GM23338 (cell line): ENCODE measurements around the gene TENT5C. TPM values are rescaled to one million over a fixed set of nuclear protein-coding genes. Genes with fewer than 3 reads are reported as not detected.

ENCODE experiments used
- ATAC-seq: fragments of 200-7000 bp; cut with Tn5 transposase; 3 replicates; pipeline ENCODE4 v1.9.1; 2020
- DNase-seq: peaks from one replicate; pipeline ENCODE4 v3.0.0-alpha.2; 2015; ENCODE audit warnings: low spot score
- H2AFZ ChIP-seq: fragments of 200-600 bp; sonication (generic); 2 replicates; pipeline ENCODE4 v1.8.0; 2016; ENCODE audit warnings: antibody characterized with exemption, mild to moderate bottlenecking, moderate library complexity
- H3F3A ChIP-seq: fragments of 200-600 bp; sonication (generic); replicated peaks from 2 replicates; pipeline ENCODE4 v1.8.0; 2017; ENCODE audit warnings: antibody characterized with exemption, mixed run types, low read depth
- H3K27ac ChIP-seq: fragments of 200-600 bp; sonication (generic); 2 replicates; pipeline ENCODE4 v1.6.1; 2016; ENCODE audit warnings: low read depth
- H3K27me3 ChIP-seq: fragments of 200-600 bp; sonication (generic); 2 replicates; pipeline ENCODE4 v1.8.0; 2016; ENCODE audit warnings: mild to moderate bottlenecking, mixed run types, moderate library complexity; ENCODE audit not compliant: insufficient read depth
- H3K36me3 ChIP-seq: fragments of 200-600 bp; sonication (generic); 2 replicates; pipeline ENCODE4 v1.8.0; 2016; ENCODE audit warnings: mild to moderate bottlenecking; ENCODE audit not compliant: insufficient read depth
- H3K4me1 ChIP-seq: fragments of 200-600 bp; sonication (generic); 2 replicates; pipeline ENCODE4 v1.8.0; 2016; ENCODE audit warnings: mild to moderate bottlenecking, moderate library complexity; ENCODE audit not compliant: insufficient read depth
- H3K4me2 ChIP-seq: fragments of 200-600 bp; sonication (generic); 2 replicates; pipeline ENCODE4 v1.7.1; 2017; ENCODE audit warnings: mixed run types
- H3K4me3 ChIP-seq: fragments of 200-600 bp; sonication (generic); 2 replicates; pipeline ENCODE4 v1.6.1; 2016; ENCODE audit warnings: mixed run types
- H3K79me2 ChIP-seq: fragments of 200-600 bp; sonication (generic); replicated peaks from 2 replicates; pipeline ENCODE4 v1.8.0; 2017; ENCODE audit warnings: mild to moderate bottlenecking; ENCODE audit not compliant: insufficient read depth
- H3K9me2 ChIP-seq: fragments of 200-600 bp; sonication (generic); 2 replicates; pipeline ENCODE4 v1.8.0; 2017; ENCODE audit not compliant: insufficient read depth
- H4K20me1 ChIP-seq: fragments of 200-600 bp; sonication (generic); replicated peaks from 2 replicates; pipeline ENCODE4 v1.8.0; 2017; ENCODE audit warnings: mild to moderate bottlenecking; ENCODE audit not compliant: insufficient read depth
- H3K27ac Mint-ChIP-seq: 2 replicates; pipeline ENCODE4 v1.8.0; 2020; ENCODE audit warnings: inconsistent platforms, mild to moderate bottlenecking, moderate library complexity, mixed read lengths
- H3K27me3 Mint-ChIP-seq: 3 replicates; pipeline ENCODE4 v1.8.0; 2022; ENCODE audit warnings: low read depth, mild to moderate bottlenecking, moderate library complexity, mixed read lengths, inconsistent platforms; ENCODE audit not compliant: insufficient read depth, poor library complexity
- H3K36me3 Mint-ChIP-seq: 3 replicates; pipeline ENCODE4 v1.8.0; 2021; ENCODE audit warnings: low read depth, mild to moderate bottlenecking, inconsistent platforms, moderate library complexity, mixed read lengths
- H3K4me1 Mint-ChIP-seq: 3 replicates; pipeline ENCODE4 v1.8.0; 2020; ENCODE audit warnings: mild to moderate bottlenecking, inconsistent platforms, mixed read lengths
- H3K4me3 Mint-ChIP-seq: 3 replicates; pipeline ENCODE4 v1.8.0; 2021; ENCODE audit warnings: moderate library complexity, mild to moderate bottlenecking, inconsistent platforms, mixed read lengths
- H3K9me3 Mint-ChIP-seq: 3 replicates; pipeline ENCODE4 v1.8.0; 2020; ENCODE audit warnings: moderate library complexity, mild to moderate bottlenecking, inconsistent platforms, mixed read lengths
- EZH2 ChIP-seq: fragments of 200-600 bp; sonication (generic); IDR thresholded peaks from one replicate; pipeline ENCODE4 v1.8.0; 2017; ENCODE audit warnings: antibody characterized with exemption, mild to moderate bottlenecking, low read depth; ENCODE audit not compliant: unreplicated experiment
- JUNB ChIP-seq: IDR thresholded peaks from one replicate; pipeline ENCODE4 v1.6.1; 2016; ENCODE audit warnings: antibody characterized with exemption; ENCODE audit not compliant: unreplicated experiment
- NANOG ChIP-seq: IDR thresholded peaks from 2 replicates; pipeline ENCODE4 v1.6.1; 2016; ENCODE audit warnings: antibody characterized with exemption, borderline replicate concordance
- POLR2AphosphoS5 ChIP-seq: IDR thresholded peaks from 2 replicates; pipeline ENCODE4 v1.6.1; 2016; ENCODE audit warnings: antibody characterized with exemption, low read depth
- STAT1 ChIP-seq: IDR thresholded peaks from one replicate; pipeline ENCODE4 v1.6.1; 2016; ENCODE audit warnings: antibody characterized with exemption; ENCODE audit not compliant: unreplicated experiment
- ZNF114 ChIP-seq: fragments of 250-450 bp; sonication (Bioruptor Pico); IDR thresholded peaks from 2 replicates; pipeline ENCODE4 v1.5.0; 2020; ENCODE audit warnings: mild to moderate bottlenecking, moderate library complexity
- polyA plus RNA-seq: library from polyadenylated mRNA; unstranded; fragments of >200 nt; fragmentation: Nextera tagmentation; extraction: Ambion mirVana; gene quantifications from 2 replicates; pipeline ENCODE4 v1.2.1, GENCODE V29; 2016
- total RNA-seq: library from RNA; depleted of rRNA; stranded (reverse); fragments of >200 nt; shearing (Covaris generic); gene quantifications from 2 replicates; pipeline ENCODE4 v1.2.3, GENCODE V29; 2014
- TF ChIP-seq, protein P1 (sequence below): IDR thresholded peaks from one replicate; pipeline ENCODE4 v1.6.1; 2018; ENCODE audit warnings: antibody characterized with exemption; ENCODE audit not compliant: unreplicated experiment
- TF ChIP-seq, protein P2 (sequence below), 2 experiments: fragments of 200-600 bp in 1 of 2; sonication (generic) in 1 of 2; conservative IDR thresholded peaks; 2 replicates each; pipeline versions ENCODE4 v1.5.1 to v1.6.1; 2016 to 2017; ENCODE audit warnings: antibody characterized with exemption in 2 of 2, low read depth in 2 of 2, mild to moderate bottlenecking in 2 of 2, moderate library complexity in 1 of 2
- TF ChIP-seq, protein P3 (sequence below): fragments of 250-450 bp; sonication (Bioruptor Pico); IDR thresholded peaks from 2 replicates; pipeline ENCODE4 v1.5.0; 2020; ENCODE audit warnings: mild to moderate bottlenecking, moderate library complexity

TENT5C gene
- total and polyA plus RNA-seq, 2 experiments from 2014 or later, result 0.23 to 0.80 TPM

DNA sequence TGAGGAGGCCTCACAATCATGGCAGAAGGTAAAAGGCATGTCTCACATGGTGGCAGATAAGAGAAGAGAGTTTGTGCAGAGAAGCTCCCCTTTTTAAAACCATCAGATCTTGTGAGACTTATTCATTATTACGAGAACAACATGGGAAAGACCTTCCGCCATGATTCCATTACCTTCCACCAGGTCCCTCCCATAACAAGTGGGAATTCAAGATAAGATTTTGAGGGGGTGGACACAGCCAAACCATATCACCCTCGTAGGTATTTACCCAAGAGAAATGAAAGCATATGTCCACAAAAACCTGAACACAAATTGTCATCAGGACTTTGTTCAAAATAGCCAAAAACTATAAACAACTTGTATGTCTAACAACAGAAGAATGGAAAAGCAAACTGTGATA, 45.9 kb upstream of the TENT5C start (continued):
- TF ChIP-seq, protein P1, sequence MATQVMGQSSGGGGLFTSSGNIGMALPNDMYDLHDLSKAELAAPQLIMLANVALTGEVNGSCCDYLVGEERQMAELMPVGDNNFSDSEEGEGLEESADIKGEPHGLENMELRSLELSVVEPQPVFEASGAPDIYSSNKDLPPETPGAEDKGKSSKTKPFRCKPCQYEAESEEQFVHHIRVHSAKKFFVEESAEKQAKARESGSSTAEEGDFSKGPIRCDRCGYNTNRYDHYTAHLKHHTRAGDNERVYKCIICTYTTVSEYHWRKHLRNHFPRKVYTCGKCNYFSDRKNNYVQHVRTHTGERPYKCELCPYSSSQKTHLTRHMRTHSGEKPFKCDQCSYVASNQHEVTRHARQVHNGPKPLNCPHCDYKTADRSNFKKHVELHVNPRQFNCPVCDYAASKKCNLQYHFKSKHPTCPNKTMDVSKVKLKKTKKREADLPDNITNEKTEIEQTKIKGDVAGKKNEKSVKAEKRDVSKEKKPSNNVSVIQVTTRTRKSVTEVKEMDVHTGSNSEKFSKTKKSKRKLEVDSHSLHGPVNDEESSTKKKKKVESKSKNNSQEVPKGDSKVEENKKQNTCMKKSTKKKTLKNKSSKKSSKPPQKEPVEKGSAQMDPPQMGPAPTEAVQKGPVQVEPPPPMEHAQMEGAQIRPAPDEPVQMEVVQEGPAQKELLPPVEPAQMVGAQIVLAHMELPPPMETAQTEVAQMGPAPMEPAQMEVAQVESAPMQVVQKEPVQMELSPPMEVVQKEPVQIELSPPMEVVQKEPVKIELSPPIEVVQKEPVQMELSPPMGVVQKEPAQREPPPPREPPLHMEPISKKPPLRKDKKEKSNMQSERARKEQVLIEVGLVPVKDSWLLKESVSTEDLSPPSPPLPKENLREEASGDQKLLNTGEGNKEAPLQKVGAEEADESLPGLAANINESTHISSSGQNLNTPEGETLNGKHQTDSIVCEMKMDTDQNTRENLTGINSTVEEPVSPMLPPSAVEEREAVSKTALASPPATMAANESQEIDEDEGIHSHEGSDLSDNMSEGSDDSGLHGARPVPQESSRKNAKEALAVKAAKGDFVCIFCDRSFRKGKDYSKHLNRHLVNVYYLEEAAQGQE, result no peak
- TF ChIP-seq NANOG (no peak), POLR2AphosphoS5 (no peak), EZH2 (no peak), JUNB (no peak)
- TF ChIP-seq, protein P2, sequence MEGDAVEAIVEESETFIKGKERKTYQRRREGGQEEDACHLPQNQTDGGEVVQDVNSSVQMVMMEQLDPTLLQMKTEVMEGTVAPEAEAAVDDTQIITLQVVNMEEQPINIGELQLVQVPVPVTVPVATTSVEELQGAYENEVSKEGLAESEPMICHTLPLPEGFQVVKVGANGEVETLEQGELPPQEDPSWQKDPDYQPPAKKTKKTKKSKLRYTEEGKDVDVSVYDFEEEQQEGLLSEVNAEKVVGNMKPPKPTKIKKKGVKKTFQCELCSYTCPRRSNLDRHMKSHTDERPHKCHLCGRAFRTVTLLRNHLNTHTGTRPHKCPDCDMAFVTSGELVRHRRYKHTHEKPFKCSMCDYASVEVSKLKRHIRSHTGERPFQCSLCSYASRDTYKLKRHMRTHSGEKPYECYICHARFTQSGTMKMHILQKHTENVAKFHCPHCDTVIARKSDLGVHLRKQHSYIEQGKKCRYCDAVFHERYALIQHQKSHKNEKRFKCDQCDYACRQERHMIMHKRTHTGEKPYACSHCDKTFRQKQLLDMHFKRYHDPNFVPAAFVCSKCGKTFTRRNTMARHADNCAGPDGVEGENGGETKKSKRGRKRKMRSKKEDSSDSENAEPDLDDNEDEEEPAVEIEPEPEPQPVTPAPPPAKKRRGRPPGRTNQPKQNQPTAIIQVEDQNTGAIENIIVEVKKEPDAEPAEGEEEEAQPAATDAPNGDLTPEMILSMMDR (conservative IDR thresholded peaks at IDR 0.05; ENCODE audit: low read depth in 2 of 2), result no peak

DNA sequence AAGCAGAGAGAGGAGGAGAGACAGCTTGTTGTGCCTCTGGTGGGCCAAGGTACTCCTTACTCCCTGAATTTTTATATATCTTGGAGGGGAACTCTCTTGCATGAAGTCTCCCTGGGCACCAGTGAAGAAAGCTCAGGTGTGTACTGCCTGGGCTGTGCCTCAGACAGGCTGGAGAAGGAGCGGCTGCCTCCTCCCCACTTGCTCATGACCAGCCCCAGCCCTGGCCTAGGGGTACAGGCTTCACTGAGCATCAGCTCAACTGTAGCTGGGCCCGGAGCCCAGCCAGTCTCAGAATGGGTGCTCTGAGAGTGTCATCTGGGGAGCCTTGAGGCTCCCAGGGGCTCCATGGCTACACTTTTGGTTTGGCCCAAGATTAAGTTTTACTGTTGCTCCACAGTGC, 44.8 kb upstream of the TENT5C start:
- TF ChIP-seq ZNF114 (no peak), JUNB (no peak), STAT1 (no peak)
- TF ChIP-seq, protein P3, sequence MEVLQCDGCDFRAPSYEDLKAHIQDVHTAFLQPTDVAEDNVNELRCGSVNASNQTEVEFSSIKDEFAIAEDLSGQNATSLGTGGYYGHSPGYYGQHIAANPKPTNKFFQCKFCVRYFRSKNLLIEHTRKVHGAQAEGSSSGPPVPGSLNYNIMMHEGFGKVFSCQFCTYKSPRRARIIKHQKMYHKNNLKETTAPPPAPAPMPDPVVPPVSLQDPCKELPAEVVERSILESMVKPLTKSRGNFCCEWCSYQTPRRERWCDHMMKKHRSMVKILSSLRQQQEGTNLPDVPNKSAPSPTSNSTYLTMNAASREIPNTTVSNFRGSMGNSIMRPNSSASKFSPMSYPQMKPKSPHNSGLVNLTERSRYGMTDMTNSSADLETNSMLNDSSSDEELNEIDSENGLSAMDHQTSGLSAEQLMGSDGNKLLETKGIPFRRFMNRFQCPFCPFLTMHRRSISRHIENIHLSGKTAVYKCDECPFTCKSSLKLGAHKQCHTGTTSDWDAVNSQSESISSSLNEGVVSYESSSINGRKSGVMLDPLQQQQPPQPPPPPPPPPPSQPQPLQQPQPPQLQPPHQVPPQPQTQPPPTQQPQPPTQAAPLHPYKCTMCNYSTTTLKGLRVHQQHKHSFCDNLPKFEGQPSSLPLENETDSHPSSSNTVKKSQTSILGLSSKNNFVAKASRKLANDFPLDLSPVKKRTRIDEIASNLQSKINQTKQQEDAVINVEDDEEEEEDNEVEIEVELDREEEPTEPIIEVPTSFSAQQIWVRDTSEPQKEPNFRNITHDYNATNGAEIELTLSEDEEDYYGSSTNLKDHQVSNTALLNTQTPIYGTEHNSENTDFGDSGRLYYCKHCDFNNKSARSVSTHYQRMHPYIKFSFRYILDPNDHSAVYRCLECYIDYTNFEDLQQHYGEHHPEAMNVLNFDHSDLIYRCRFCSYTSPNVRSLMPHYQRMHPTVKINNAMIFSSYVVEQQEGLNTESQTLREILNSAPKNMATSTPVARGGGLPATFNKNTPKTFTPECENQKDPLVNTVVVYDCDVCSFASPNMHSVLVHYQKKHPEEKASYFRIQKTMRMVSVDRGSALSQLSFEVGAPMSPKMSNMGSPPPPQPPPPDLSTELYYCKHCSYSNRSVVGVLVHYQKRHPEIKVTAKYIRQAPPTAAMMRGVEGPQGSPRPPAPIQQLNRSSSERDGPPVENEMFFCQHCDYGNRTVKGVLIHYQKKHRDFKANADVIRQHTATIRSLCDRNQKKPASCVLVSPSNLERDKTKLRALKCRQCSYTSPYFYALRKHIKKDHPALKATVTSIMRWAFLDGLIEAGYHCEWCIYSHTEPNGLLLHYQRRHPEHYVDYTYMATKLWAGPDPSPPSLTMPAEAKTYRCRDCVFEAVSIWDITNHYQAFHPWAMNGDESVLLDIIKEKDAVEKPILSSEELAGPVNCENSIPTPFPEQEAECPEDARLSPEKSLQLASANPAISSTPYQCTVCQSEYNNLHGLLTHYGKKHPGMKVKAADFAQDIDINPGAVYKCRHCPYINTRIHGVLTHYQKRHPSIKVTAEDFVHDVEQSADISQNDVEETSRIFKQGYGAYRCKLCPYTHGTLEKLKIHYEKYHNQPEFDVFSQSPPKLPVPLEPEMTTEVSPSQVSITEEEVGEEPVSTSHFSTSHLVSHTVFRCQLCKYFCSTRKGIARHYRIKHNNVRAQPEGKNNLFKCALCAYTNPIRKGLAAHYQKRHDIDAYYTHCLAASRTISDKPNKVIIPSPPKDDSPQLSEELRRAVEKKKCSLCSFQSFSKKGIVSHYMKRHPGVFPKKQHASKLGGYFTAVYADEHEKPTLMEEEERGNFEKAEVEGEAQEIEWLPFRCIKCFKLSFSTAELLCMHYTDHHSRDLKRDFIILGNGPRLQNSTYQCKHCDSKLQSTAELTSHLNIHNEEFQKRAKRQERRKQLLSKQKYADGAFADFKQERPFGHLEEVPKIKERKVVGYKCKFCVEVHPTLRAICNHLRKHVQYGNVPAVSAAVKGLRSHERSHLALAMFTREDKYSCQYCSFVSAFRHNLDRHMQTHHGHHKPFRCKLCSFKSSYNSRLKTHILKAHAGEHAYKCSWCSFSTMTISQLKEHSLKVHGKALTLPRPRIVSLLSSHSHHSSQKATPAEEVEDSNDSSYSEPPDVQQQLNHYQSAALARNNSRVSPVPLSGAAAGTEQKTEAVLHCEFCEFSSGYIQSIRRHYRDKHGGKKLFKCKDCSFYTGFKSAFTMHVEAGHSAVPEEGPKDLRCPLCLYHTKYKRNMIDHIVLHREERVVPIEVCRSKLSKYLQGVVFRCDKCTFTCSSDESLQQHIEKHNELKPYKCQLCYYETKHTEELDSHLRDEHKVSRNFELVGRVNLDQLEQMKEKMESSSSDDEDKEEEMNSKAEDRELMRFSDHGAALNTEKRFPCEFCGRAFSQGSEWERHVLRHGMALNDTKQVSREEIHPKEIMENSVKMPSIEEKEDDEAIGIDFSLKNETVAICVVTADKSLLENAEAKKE (CRISPR knock-in tag), result no peak
- TF ChIP-seq, protein P2 (conservative IDR thresholded peaks at IDR 0.05; ENCODE audit: low read depth in 2 of 2), result no peak
- DNase-seq (no peak), ATAC-seq (no peak)
- Mint-ChIP-seq H3K36me3 (peaks cover 13% of the 10 kb centered on the region), H3K27me3 (peaks cover 4% of the 10 kb centered on the region), H3K4me3 (no peak overlapping the region), H3K4me1 (peaks cover 2% of the 10 kb centered on the region; the same call in 1 of the 3 replicates), H3K27ac (no peak overlapping the region), H3K9me3 (peaks cover 24% of the 10 kb centered on the region)
- Histone ChIP-seq H3K27me3 (no peaks in the 10 kb centered on the region), H3K9me2 (no peaks in the 10 kb centered on the region; the same call in 1 of the 2 replicates), H3K4me3 (no peak overlapping the region), H4K20me1 (no peaks in the 10 kb centered on the region), H3K4me1 (no peaks in the 10 kb centered on the region), H2AFZ (no peak overlapping the region), H3K36me3 (no peaks in the 10 kb centered on the region), H3K27ac (no peak overlapping the region), H3F3A (no peaks in the 10 kb centered on the region), H3K4me2 (no peak overlapping the region), H3K79me2 (no peaks in the 10 kb centered on the region)
